Loucy (cell line): ENCODE results near the gene CCDC82.
A peak's percentile ranks its signal among the peaks of the same experiment; 100 is the strongest.

ENCODE experiments used
- H2AFZ ChIP-seq: fragments of 200-600 bp; sonication (generic); 2 replicates; pipeline ENCODE4 v1.6.0; 2016; ENCODE audit warnings: antibody characterized with exemption, mild to moderate bottlenecking, low read length, moderate library complexity
- H3F3A ChIP-seq: fragments of 200-600 bp; 2 replicates; pipeline ENCODE4 v1.6.0; 2016; ENCODE audit warnings: antibody characterized with exemption, low read depth, mild to moderate bottlenecking
- H3K27me3 ChIP-seq: fragments of 200-600 bp; sonication (generic); 2 replicates; pipeline ENCODE4 v1.6.1; 2014; ENCODE audit warnings: low read length, mild to moderate bottlenecking; ENCODE audit not compliant: insufficient read depth, poor library complexity, severe bottlenecking
- H3K36me3 ChIP-seq: fragments of 200-600 bp; sonication (generic); 2 replicates; pipeline ENCODE4 v1.6.1; 2016; ENCODE audit warnings: low read length; ENCODE audit not compliant: insufficient read depth
- H3K4me1 ChIP-seq: fragments of 200-600 bp; sonication (generic); 2 replicates; pipeline ENCODE4 v1.5.1; 2014; ENCODE audit warnings: low read length, mild to moderate bottlenecking; ENCODE audit not compliant: insufficient read depth, poor library complexity, severe bottlenecking
- H3K4me2 ChIP-seq: fragments of 200-600 bp; sonication (generic); 2 replicates; pipeline ENCODE4 v1.6.0; 2014; ENCODE audit warnings: antibody characterized with exemption, low read length, low read depth, mild to moderate bottlenecking; ENCODE audit not compliant: poor library complexity, severe bottlenecking
- H3K4me3 ChIP-seq: fragments of 200-600 bp; sonication (generic); 2 replicates; pipeline ENCODE4 v1.5.1; 2014; ENCODE audit warnings: low read length, mild to moderate bottlenecking, mixed read lengths; ENCODE audit not compliant: poor library complexity, severe bottlenecking
- H3K79me2 ChIP-seq: fragments of 200-600 bp; sonication (generic); 2 replicates; pipeline ENCODE4 v1.6.1; 2014; ENCODE audit warnings: low read length; ENCODE audit not compliant: insufficient read depth
- H3K9ac ChIP-seq: fragments of 200-600 bp; sonication (generic); 2 replicates; pipeline ENCODE4 v1.6.0; 2014; ENCODE audit warnings: mild to moderate bottlenecking, low read depth, low read length, moderate library complexity; ENCODE audit not compliant: poor library complexity, severe bottlenecking
- H3K9me2 ChIP-seq: fragments of 200-600 bp; sonication (generic); replicated peaks from 2 replicates; pipeline ENCODE4 v1.6.1; 2016; ENCODE audit warnings: low read depth, low read length, mixed read lengths
- H3K9me3 ChIP-seq: fragments of 200-600 bp; sonication (generic); 2 replicates; pipeline ENCODE4 v1.6.1; 2014; ENCODE audit warnings: mild to moderate bottlenecking, antibody characterized with exemption, low read length, low read depth; ENCODE audit not compliant: insufficient read depth
- H4K20me1 ChIP-seq: fragments of 200-600 bp; sonication (generic); 2 replicates; pipeline ENCODE4 v1.6.0; 2014; ENCODE audit warnings: antibody characterized with exemption, low read length, mild to moderate bottlenecking; ENCODE audit not compliant: insufficient read depth, poor library complexity, severe bottlenecking
- EZH2phosphoT487 ChIP-seq: fragments of 200-600 bp; IDR thresholded peaks from 2 replicates; pipeline ENCODE4 v1.6.1; 2018; ENCODE audit warnings: antibody characterized with exemption, mild to moderate bottlenecking, moderate library complexity, borderline replicate concordance
- TF ChIP-seq, protein P1 (sequence below): fragments of 200-600 bp; sonication (generic); conservative IDR thresholded peaks from 2 replicates; pipeline ENCODE4 v1.5.1; 2014; ENCODE audit warnings: mild to moderate bottlenecking, antibody characterized with exemption, low read length

The CCDC82 gene

DNA sequence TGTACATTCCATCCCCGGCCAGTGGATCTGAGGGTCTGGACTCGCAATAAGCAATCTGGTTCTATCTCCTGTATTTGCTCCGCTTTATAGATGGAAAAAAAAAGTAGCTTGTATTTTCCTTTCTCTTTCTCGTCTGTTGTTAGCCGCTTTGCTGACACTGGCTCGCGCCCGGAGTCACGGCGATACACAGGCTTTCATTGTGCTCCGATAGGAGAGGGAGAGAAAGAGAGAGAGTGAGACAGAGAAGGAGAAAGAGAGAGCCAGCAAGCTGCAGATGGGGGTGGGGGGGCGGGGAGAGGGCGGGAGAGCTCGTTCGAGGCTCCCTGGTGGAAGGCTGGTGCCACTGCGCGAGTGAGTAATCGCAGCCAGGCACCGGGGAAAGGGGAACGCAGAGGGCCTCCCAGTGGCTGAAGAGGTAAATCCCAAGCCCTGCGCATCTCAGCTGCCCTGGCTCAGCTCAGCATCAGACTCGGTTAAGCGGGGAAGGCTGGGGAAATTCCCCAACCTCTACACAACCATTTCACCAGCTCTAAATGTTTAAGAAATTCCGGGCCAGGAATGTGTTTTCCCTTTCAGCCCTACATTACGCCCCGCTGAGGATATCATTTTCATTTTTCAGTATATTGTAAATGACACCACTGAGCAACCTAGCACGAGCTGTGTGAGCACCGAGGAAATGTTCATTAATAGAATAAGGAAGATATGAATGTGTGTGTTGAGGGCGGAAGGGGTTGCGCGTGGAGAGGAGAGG, 46.6 kb downstream of the CCDC82 start, which contains the start of gene MAML2:
Gene MAML2, minus strand, starts transcription at position 235 of the 751 bp plus-strand sequence. CDS start 1,300 bp downstream, outside the sequence.
- no peaks in the 10 kb centered on the region for H3F3A ChIP-seq
- peak within 1 kb of the TSS; percentile 65 for H3K9ac ChIP-seq
- H4K20me1 ChIP-seq = no peaks in the 10 kb centered on the region
- no peaks in the 10 kb centered on the region for H3K9me3 ChIP-seq
- no peaks in the 10 kb centered on the region for H3K27me3 ChIP-seq
- peak within 1 kb of the TSS; percentile 78 for H3K4me2 ChIP-seq
- peaks cover 28% of the 10 kb centered on the region for H3K4me1 ChIP-seq
- peak within 1 kb of the TSS; percentile 99 for H2AFZ ChIP-seq
- H3K4me3 ChIP-seq = peak within 1 kb of the TSS; percentile 84
- no peaks in the 10 kb centered on the region for H3K36me3 ChIP-seq
- TF ChIP-seq, protein P1, sequence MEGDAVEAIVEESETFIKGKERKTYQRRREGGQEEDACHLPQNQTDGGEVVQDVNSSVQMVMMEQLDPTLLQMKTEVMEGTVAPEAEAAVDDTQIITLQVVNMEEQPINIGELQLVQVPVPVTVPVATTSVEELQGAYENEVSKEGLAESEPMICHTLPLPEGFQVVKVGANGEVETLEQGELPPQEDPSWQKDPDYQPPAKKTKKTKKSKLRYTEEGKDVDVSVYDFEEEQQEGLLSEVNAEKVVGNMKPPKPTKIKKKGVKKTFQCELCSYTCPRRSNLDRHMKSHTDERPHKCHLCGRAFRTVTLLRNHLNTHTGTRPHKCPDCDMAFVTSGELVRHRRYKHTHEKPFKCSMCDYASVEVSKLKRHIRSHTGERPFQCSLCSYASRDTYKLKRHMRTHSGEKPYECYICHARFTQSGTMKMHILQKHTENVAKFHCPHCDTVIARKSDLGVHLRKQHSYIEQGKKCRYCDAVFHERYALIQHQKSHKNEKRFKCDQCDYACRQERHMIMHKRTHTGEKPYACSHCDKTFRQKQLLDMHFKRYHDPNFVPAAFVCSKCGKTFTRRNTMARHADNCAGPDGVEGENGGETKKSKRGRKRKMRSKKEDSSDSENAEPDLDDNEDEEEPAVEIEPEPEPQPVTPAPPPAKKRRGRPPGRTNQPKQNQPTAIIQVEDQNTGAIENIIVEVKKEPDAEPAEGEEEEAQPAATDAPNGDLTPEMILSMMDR = peak; percentile 70
- TF ChIP-seq EZH2phosphoT487 = no peak
- H3K79me2 ChIP-seq = no peaks in the 10 kb centered on the region
- H3K9me2 ChIP-seq = no peaks in the 10 kb centered on the region

GRCh38 chr11:96342014-96342960, 47.4 kb downstream of the CCDC82 start:
- H3K9ac ChIP-seq = peak overlapping the region; percentile 65
- no peaks in the 10 kb centered on the region for H3K36me3 ChIP-seq
- peak overlapping the region; percentile 78 for H3K4me2 ChIP-seq
- H3K4me3 ChIP-seq = peak overlapping the region; percentile 84
- H3K9me2 ChIP-seq = no peaks in the 10 kb centered on the region
- no peaks in the 10 kb centered on the region for H3K9me3 ChIP-seq
- H4K20me1 ChIP-seq = no peaks in the 10 kb centered on the region
- TF ChIP-seq, protein P1 = no peak
- TF ChIP-seq EZH2phosphoT487 = no peak
- no peaks in the 10 kb centered on the region for H3K79me2 ChIP-seq
- peaks cover 33% of the 10 kb centered on the region for H3K4me1 ChIP-seq
- peak overlapping the region; percentile 99 for H2AFZ ChIP-seq
- H3K27me3 ChIP-seq = no peaks in the 10 kb centered on the region
- H3F3A ChIP-seq = no peaks in the 10 kb centered on the region

DNA sequence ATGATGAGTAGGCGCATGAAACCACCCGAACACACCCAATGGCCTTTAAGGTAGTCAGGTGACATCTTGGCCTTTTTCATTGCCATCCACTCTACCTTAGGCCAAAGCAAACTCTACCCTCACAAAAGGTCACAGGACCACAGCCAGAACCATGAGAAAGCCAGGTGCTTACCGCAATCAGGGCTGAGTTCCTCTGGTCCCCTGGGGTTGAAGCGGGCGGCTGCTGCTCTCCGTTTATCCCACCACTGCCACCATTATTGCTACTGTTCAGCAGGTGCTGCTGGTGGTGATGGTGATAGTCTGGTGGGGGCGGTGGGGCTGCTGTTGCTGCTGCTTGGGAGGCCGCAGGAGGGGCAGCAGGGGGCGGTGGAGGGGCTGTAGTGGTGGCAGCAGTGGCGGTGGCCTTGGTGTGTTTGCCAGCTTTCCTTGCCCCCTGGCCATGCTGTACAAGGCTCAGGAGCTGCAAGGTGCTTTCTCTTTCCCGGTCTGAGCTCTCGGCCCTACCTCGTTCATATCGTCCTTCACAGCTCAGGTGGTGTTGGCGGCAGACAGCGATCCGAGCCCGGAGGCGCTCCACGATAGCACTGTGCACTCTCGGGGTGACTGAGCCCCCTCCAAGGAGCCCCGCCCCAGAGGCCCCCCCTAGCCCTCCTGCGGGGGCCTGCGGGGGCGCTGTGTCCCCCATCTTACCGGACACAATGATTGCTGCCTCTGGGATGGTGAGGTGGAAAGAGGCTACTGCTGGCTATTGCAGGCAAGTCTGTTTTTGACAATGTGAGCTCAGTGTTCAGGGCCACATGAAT, 48.3 kb downstream of the CCDC82 start:
- Histone ChIP-seq H3K9ac (no peak overlapping the region), H4K20me1 (no peaks in the 10 kb centered on the region), H3K9me3 (no peaks in the 10 kb centered on the region), H3K4me1 (peaks cover 33% of the 10 kb centered on the region), H3K79me2 (no peaks in the 10 kb centered on the region), H3K4me2 (peak overlapping the region; percentile 78), H3K9me2 (no peaks in the 10 kb centered on the region), H3K4me3 (peak overlapping the region; percentile 84), H2AFZ (peak overlapping the region; percentile 99; the same call in 1 of the 2 replicates), H3K36me3 (no peaks in the 10 kb centered on the region), H3K27me3 (no peaks in the 10 kb centered on the region), H3F3A (no peaks in the 10 kb centered on the region)
- no peak for TF ChIP-seq EZH2phosphoT487
- TF ChIP-seq, protein P1 = peak; percentile 53
